ENCODE results near the gene GUK1.

- TF ChIP-seq, protein P1, sequence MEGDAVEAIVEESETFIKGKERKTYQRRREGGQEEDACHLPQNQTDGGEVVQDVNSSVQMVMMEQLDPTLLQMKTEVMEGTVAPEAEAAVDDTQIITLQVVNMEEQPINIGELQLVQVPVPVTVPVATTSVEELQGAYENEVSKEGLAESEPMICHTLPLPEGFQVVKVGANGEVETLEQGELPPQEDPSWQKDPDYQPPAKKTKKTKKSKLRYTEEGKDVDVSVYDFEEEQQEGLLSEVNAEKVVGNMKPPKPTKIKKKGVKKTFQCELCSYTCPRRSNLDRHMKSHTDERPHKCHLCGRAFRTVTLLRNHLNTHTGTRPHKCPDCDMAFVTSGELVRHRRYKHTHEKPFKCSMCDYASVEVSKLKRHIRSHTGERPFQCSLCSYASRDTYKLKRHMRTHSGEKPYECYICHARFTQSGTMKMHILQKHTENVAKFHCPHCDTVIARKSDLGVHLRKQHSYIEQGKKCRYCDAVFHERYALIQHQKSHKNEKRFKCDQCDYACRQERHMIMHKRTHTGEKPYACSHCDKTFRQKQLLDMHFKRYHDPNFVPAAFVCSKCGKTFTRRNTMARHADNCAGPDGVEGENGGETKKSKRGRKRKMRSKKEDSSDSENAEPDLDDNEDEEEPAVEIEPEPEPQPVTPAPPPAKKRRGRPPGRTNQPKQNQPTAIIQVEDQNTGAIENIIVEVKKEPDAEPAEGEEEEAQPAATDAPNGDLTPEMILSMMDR (IDR thresholded peaks at IDR 0.05) = no peak
- no peak for TF ChIP-seq POLR2A (IDR thresholded peaks at IDR 0.05)
These were observed 37.9 kb upstream of the GUK1 start for GRCh38 chr1:228101994-228102790.

Measured in lower leg skin (tissue), 3 donors.